Kidney (tissue), 14 donors: ENCODE measurements around the gene CPNE8. TPM values are rescaled to one million over a fixed set of nuclear protein-coding genes. Genes with fewer than 3 reads are reported as not detected.

Experiments
- DNase-seq, 5 donors: peaks; one replicate each; pipeline ENCODE4 v3.0.0-alpha.2; 2013 to 2020
- FAIRE-seq: peaks from 2 replicates; lab custom pipeline; 2012; peaks lifted over from hg19 to GRCh38; lab: Jason Lieb, UNC
- H3K27ac ChIP-seq, 2 donors: one replicate each; pipeline ENCODE4 v1.7.0; 2013; ENCODE audit warnings: low read depth in 2 of 2, low read length in 2 of 2, inconsistent platforms in 1 of 2
- H3K27me3 ChIP-seq: one replicate; pipeline ENCODE4 v1.7.1; 2013; ENCODE audit warnings: low read length, inconsistent platforms; ENCODE audit not compliant: control insufficient read depth, insufficient read depth
- H3K36me3 ChIP-seq, 3 donors: one replicate each; pipeline versions ENCODE4 v1.7.0 to v1.7.1; 2013; ENCODE audit warnings: low read length in 3 of 3, control low read depth in 1 of 3, inconsistent platforms in 1 of 3; ENCODE audit not compliant: insufficient read depth in 3 of 3, control insufficient read depth in 2 of 3
- H3K4me1 ChIP-seq, 3 donors: one replicate each; pipeline versions ENCODE4 v1.7.0 to v1.7.1; 2013; ENCODE audit warnings: low read length in 3 of 3, inconsistent platforms in 1 of 3, low read depth in 1 of 3; ENCODE audit not compliant: control insufficient read depth in 2 of 3, insufficient read depth in 2 of 3
- H3K4me3 ChIP-seq, 3 donors: one replicate each; pipeline versions ENCODE4 v1.7.0 to v1.8.1; 2013; ENCODE audit warnings: low read length in 3 of 3, control low read depth in 1 of 3, inconsistent platforms in 1 of 3
- H3K9ac ChIP-seq, 3 donors: one replicate each; pipeline versions ENCODE4 v1.7.0 to v1.7.1; 2013; ENCODE audit warnings: low read length in 3 of 3, control low read depth in 1 of 3, inconsistent platforms in 1 of 3
- H3K9me3 ChIP-seq, 3 donors: one replicate each; pipeline versions ENCODE4 v1.7.0 to v1.7.1; 2013; ENCODE audit warnings: low read length in 3 of 3, control low read depth in 1 of 3, inconsistent platforms in 1 of 3; ENCODE audit not compliant: control insufficient read depth in 2 of 3, insufficient read depth in 1 of 3
- intact Hi-C: fragments of 100-400 bp; cut with DNase I; formaldehyde crosslinking; loops from one replicate; pipeline ENCODE4 v1.11.1; 2022
- polyA plus RNA-seq: library from polyadenylated mRNA; stranded (reverse); fragments of 350-450 nt; fragmentation: Illumina TruSeq; extraction: RNeasy Lipid Tissue Mini Kit (QIAGEN cat#74804); gene quantifications from one replicate; pipeline ENCODE4 v1.2.3, GENCODE V29; 2014; ENCODE audit warnings: low read depth, low replicate concordance; ENCODE audit not compliant: insufficient read depth
- total RNA-seq: library from RNA; stranded (reverse); fragmentation: NEBNext Ultra II Directional; extraction: Animal tissue kit (Norgen Biotek cat#: 25700); gene quantifications from one replicate; pipeline ENCODE4 v1.2.1, GENCODE V29; 2021
- TF ChIP-seq, protein P1 (sequence below): IDR thresholded peaks from 3 replicates; pipeline ENCODE4 v1.5.1; 2012; ENCODE audit warnings: mild to moderate bottlenecking, moderate library complexity, borderline replicate concordance; ENCODE audit not compliant: insufficient read depth; ENCODE audit errors: extremely low read depth
- donor health status: control.
- donor health status: control.
- donor health status: control.
- donor health status: control.
- donor health status: control.
- donor health status: DM: yes; HTN: yes; CAD: no.
- donor health status: Normal renal cell carcinoma (clear cell type).

Gene CPNE8
- total and polyA plus RNA-seq, 2 donors from 2014 or later: 8.8 to 28.5 TPM

GRCh38 chr12:38782359-38782758 is 123.0 kb downstream of the CPNE8 start:
- intact Hi-C loops: no loop called here
- H3K4me1 ChIP-seq: no peaks in the 10 kb centered on the region

GRCh38 chr12:38776647-38777046 is 128.7 kb downstream of the CPNE8 start:
- Histone ChIP-seq H3K36me3 (no peaks in the 10 kb centered on the region), H3K4me1 (peaks cover 0 to 2% (median 0%) of the 10 kb centered on the region in 3 donors), H3K9me3 (no peaks in the 10 kb centered on the region), H3K27me3 (no peaks in the 10 kb centered on the region), H3K4me3 (no peak overlapping the region), H3K9ac (no peak overlapping the region), H3K27ac (no peak overlapping the region)
- TF ChIP-seq, protein P1, sequence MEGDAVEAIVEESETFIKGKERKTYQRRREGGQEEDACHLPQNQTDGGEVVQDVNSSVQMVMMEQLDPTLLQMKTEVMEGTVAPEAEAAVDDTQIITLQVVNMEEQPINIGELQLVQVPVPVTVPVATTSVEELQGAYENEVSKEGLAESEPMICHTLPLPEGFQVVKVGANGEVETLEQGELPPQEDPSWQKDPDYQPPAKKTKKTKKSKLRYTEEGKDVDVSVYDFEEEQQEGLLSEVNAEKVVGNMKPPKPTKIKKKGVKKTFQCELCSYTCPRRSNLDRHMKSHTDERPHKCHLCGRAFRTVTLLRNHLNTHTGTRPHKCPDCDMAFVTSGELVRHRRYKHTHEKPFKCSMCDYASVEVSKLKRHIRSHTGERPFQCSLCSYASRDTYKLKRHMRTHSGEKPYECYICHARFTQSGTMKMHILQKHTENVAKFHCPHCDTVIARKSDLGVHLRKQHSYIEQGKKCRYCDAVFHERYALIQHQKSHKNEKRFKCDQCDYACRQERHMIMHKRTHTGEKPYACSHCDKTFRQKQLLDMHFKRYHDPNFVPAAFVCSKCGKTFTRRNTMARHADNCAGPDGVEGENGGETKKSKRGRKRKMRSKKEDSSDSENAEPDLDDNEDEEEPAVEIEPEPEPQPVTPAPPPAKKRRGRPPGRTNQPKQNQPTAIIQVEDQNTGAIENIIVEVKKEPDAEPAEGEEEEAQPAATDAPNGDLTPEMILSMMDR: no peak
- DNase-seq (no peak), FAIRE-seq (no peak)
- intact Hi-C loops: no loop called here

More at GRCh38 chr12:38782359-38782758, 123.0 kb downstream of the CPNE8 start:
- FAIRE-seq: no peak
- H3K36me3 ChIP-seq: no peaks in the 10 kb centered on the region
- TF ChIP-seq, protein P1: no peak
- H3K27me3 ChIP-seq: no peaks in the 10 kb centered on the region
- no peak overlapping the region for H3K9ac ChIP-seq
- no peak for DNase-seq
- no peaks in the 10 kb centered on the region for H3K9me3 ChIP-seq
- no peak overlapping the region for H3K4me3 ChIP-seq
- no peak overlapping the region for H3K27ac ChIP-seq

GRCh38 chr12:38775457-38775856 is 129.9 kb downstream of the CPNE8 start:
- DNase-seq: no peak
- H3K4me3 ChIP-seq: no peak overlapping the region
- TF ChIP-seq, protein P1: no peak
- no peak overlapping the region for H3K9ac ChIP-seq
- no peak for FAIRE-seq
- no peak overlapping the region for H3K27ac ChIP-seq
- intact Hi-C loops: no loop called here
- H3K9me3 ChIP-seq: no peaks in the 10 kb centered on the region
- H3K27me3 ChIP-seq: no peaks in the 10 kb centered on the region
- H3K4me1 ChIP-seq: peaks cover 0 to 3% (median 0%) of the 10 kb centered on the region in 3 donors
- H3K36me3 ChIP-seq: no peaks in the 10 kb centered on the region

DNA sequence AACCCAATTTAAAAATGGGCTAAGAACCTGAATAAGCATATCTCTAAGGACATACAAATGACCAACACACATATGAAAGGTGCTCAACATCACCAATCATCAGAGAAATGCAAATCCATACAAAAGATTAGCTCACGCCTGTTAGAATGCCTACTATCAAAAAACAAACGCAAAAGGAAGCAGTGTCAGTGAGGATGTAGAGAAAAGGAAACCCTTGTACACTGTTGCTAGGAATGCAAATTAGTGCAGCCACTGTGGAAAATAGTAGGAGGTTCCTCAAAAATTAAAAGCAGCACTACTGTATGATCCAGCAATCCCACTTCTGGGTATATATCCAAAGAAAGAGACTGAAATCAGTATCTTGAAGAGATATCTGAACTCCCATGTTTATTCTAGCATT is 133.0 kb downstream of the CPNE8 start:
- DNase-seq: no peak
- Histone ChIP-seq H3K4me3 (no peak overlapping the region), H3K4me1 (peaks cover 0 to 3% (median 0%) of the 10 kb centered on the region in 3 donors), H3K27ac (no peak overlapping the region), H3K9ac (no peak overlapping the region), H3K36me3 (no peaks in the 10 kb centered on the region), H3K27me3 (no peaks in the 10 kb centered on the region), H3K9me3 (no peaks in the 10 kb centered on the region)
- TF ChIP-seq, protein P1: no peak
- no peak for FAIRE-seq
- intact Hi-C loops: no loop called here
